Measurements from ENCODE around the gene EFNA1. TPM values are rescaled to one million over a fixed set of nuclear protein-coding genes. Genes with fewer than 3 reads are reported as not detected.

Gene EFNA1
- total and polyA plus RNA-seq, 3 experiments from 2014 or later: 0.16 to 1.3 (median 0.31) TPM

GRCh38 chr1:155134880-155135414 is 7.3 kb downstream of the EFNA1 start:
- no peaks in the 10 kb centered on the region for H3K36me3 ChIP-seq (ENCODE audit: insufficient read depth, low read length)
- Mint-ChIP-seq H3K9me3 (no peaks in the 10 kb centered on the region), H3K36me3 (peaks cover 0 to 17% (median 1%) of the 10 kb centered on the region in 3 donors), H3K4me3 (peak overlapping the region; percentile 94 to 100 (median 97)), H3K27me3 (peaks cover 5 to 7% of the 10 kb centered on the region in 2 donors), H3K27ac (peak overlapping the region; percentile 94 to 100 (median 99)), H3K4me1 (peaks cover 36 to 47% (median 46%) of the 10 kb centered on the region in 3 donors)
- CTCF ChIA-PET: interaction anchor here (0.6 to 1.7 kb wide), 10 partner anchors 10 to 84 kb away, joined by 3 to 11 read pairs (median 4); partner anchors contain the start of genes ADAM15 and KRTCAP2
- peak overlapping the region; percentile 99 for H3K4me3 ChIP-seq (ENCODE audit: low read length)
- no peaks in the 10 kb centered on the region for H3K9me3 ChIP-seq (ENCODE audit: low read length)
- H3K4me1 ChIP-seq (ENCODE audit: insufficient read depth, low read length): peaks cover 23% of the 10 kb centered on the region
- H3K27me3 ChIP-seq (ENCODE audit: insufficient read depth, low read length, poor library complexity, severe bottlenecking): no peaks in the 10 kb centered on the region
- POLR2A ChIA-PET: interaction anchor here (1.4 kb wide), 1 partner anchor 50 kb away, joined by 3 read pairs; no protein-coding TSS in a partner anchor
- peak in 1 of 5 donors; percentile 25 for DNase-seq
- peak overlapping the region; percentile 93 for H3K27ac ChIP-seq (ENCODE audit: low read depth, low read length)

- Histone ChIP-seq H3K9me3 (ENCODE audit: low read length) (no peaks in the 10 kb centered on the region), H3K27ac (ENCODE audit: low read depth, low read length) (peak within 1 kb of the TSS; percentile 93), H3K27me3 (ENCODE audit: insufficient read depth, low read length, poor library complexity, severe bottlenecking) (no peaks in the 10 kb centered on the region), H3K4me3 (ENCODE audit: low read length) (peak within 1 kb of the TSS; percentile 99), H3K36me3 (ENCODE audit: insufficient read depth, low read length) (no peaks in the 10 kb centered on the region), H3K4me1 (ENCODE audit: insufficient read depth, low read length) (peaks cover 23% of the 10 kb centered on the region)
- CTCF ChIA-PET: interaction anchor here (0.6 to 1.7 kb wide), 11 partner anchors 9 to 551 kb away, joined by 3 to 11 read pairs (median 3); partner anchors contain the start of gene KRTCAP2
- Mint-ChIP-seq H3K9me3 (no peaks in the 10 kb centered on the region), H3K36me3 (peaks cover 0 to 21% (median 1%) of the 10 kb centered on the region in 3 donors), H3K4me3 (peak within 1 kb of the TSS; percentile 94 to 100 (median 97)), H3K27me3 (peaks cover 5 to 6% of the 10 kb centered on the region in 2 donors), H3K27ac (peak within 1 kb of the TSS; percentile 94 to 100 (median 99)), H3K4me1 (peaks cover 39 to 52% (median 52%) of the 10 kb centered on the region in 3 donors)
- DNase-seq: peak; percentile 90 to 93 (median 91)
- POLR2A ChIA-PET: interaction anchor here (0.6 kb wide), 1 partner anchor 158 kb away, joined by 3 read pairs; no protein-coding TSS in a partner anchor
Observed at GRCh38 chr1:155135415-155136028, 7.8 kb downstream of the EFNA1 start, which contains the start of gene SLC50A1. SLC50A1 (plus strand) TSS chr1:155135852; CDS start chr1:155135912, 60 bp downstream.

GRCh38 chr1:155136748-155137147 is 9.1 kb downstream of the EFNA1 start:
- CTCF ChIA-PET: interaction anchor here (0.6 to 1.8 kb wide), 5 partner anchors 36 to 57 kb away, joined by 3 to 6 read pairs (median 3); partner anchors contain the start of gene KRTCAP2
- H3K27me3 ChIP-seq (ENCODE audit: insufficient read depth, low read length, poor library complexity, severe bottlenecking): no peaks in the 10 kb centered on the region
- H3K27ac Mint-ChIP-seq: peak overlapping the region; percentile 94 to 100 (median 99)

GRCh38 chr1:155137154-155137949 is 9.7 kb downstream of the EFNA1 start:
- H3K27ac ChIP-seq (ENCODE audit: low read depth, low read length): peak overlapping the region; percentile 93
- peaks cover 25% of the 10 kb centered on the region for H3K4me1 ChIP-seq (ENCODE audit: insufficient read depth, low read length)
- ChIA-PET CTCF (interaction anchor here (1.4 to 1.8 kb wide), 2 partner anchors 36 to 47 kb away, joined by 4 to 6 read pairs; partner anchors contain the start of gene KRTCAP2), POLR2A (no interaction called here)
- H3K4me3 ChIP-seq (ENCODE audit: low read length): peak overlapping the region; percentile 44
- DNase-seq: no peak
- Mint-ChIP-seq H3K9me3 (no peaks in the 10 kb centered on the region), H3K27ac (peak overlapping the region; percentile 94 to 100 (median 99)), H3K4me3 (peak overlapping the region; percentile 94 to 100 (median 98)), H3K36me3 (peaks cover 0 to 21% (median 3%) of the 10 kb centered on the region in 3 donors), H3K4me1 (peaks cover 41 to 54% (median 54%) of the 10 kb centered on the region in 3 donors), H3K27me3 (peaks cover 0 to 5% of the 10 kb centered on the region in 2 donors)
- H3K9me3 ChIP-seq (ENCODE audit: low read length): no peaks in the 10 kb centered on the region
- no peaks in the 10 kb centered on the region for H3K27me3 ChIP-seq (ENCODE audit: insufficient read depth, low read length, poor library complexity, severe bottlenecking)
- no peaks in the 10 kb centered on the region for H3K36me3 ChIP-seq (ENCODE audit: insufficient read depth, low read length)

More at GRCh38 chr1:155136748-155137147, 9.1 kb downstream of the EFNA1 start:
- H3K36me3 Mint-ChIP-seq: peaks cover 0 to 21% (median 1%) of the 10 kb centered on the region in 3 donors
- POLR2A ChIA-PET: interaction anchor here (0.9 kb wide), 1 partner anchor 36 kb away, joined by 5 read pairs; the partner anchor contains the start of gene KRTCAP2
- DNase-seq: peak in 1 of 5 donors; percentile 37
- H3K9me3 ChIP-seq (ENCODE audit: low read length): no peaks in the 10 kb centered on the region
- peak overlapping the region; percentile 44 for H3K4me3 ChIP-seq (ENCODE audit: low read length)
- H3K4me1 ChIP-seq (ENCODE audit: insufficient read depth, low read length): peaks cover 25% of the 10 kb centered on the region
- H3K4me1 Mint-ChIP-seq: peaks cover 41 to 54% (median 54%) of the 10 kb centered on the region in 3 donors
- peak overlapping the region; percentile 94 to 100 (median 97) for H3K4me3 Mint-ChIP-seq
- peak overlapping the region; percentile 93 for H3K27ac ChIP-seq (ENCODE audit: low read depth, low read length)
- H3K27me3 Mint-ChIP-seq: peaks cover 0 to 3% of the 10 kb centered on the region in 2 donors
- no peaks in the 10 kb centered on the region for H3K9me3 Mint-ChIP-seq
- H3K36me3 ChIP-seq (ENCODE audit: insufficient read depth, low read length): no peaks in the 10 kb centered on the region

- DNase-seq: peak; percentile 77 to 90 (median 81)
- no peaks in the 10 kb centered on the region for H3K36me3 ChIP-seq (ENCODE audit: insufficient read depth, low read length)
- H3K9me3 ChIP-seq (ENCODE audit: low read length): no peaks in the 10 kb centered on the region
- peaks cover 0 to 20% (median 3%) of the 10 kb centered on the region in 3 donors for H3K36me3 Mint-ChIP-seq
- H3K27me3 Mint-ChIP-seq: peaks cover 6 to 7% of the 10 kb centered on the region in 2 donors
- no peaks in the 10 kb centered on the region for H3K27me3 ChIP-seq (ENCODE audit: insufficient read depth, low read length, poor library complexity, severe bottlenecking)
- H3K4me3 ChIP-seq (ENCODE audit: low read length): peak within 1 kb of the TSS; percentile 90
- H3K27ac Mint-ChIP-seq: peak within 1 kb of the TSS; percentile 82 to 98 (median 94)
- peaks cover 21% of the 10 kb centered on the region for H3K4me1 ChIP-seq (ENCODE audit: insufficient read depth, low read length)
- peaks cover 36 to 48% (median 47%) of the 10 kb centered on the region in 3 donors for H3K4me1 Mint-ChIP-seq
- CTCF ChIA-PET: interaction anchor here (1.4 to 1.5 kb wide), 4 partner anchors 8 to 55 kb away, joined by 3 to 5 read pairs (median 4); partner anchors contain the start of gene KRTCAP2
- peak within 1 kb of the TSS; percentile 82 for H3K27ac ChIP-seq (ENCODE audit: low read depth, low read length)
- no peaks in the 10 kb centered on the region for H3K9me3 Mint-ChIP-seq
- peak within 1 kb of the TSS; percentile 89 to 100 (median 98) for H3K4me3 Mint-ChIP-seq
- POLR2A ChIA-PET: no interaction called here
Observed at GRCh38 chr1:155139895-155140629, 12.4 kb downstream of the EFNA1 start, which contains the start of gene DPM3. DPM3 (minus strand) TSS chr1:155140531; CDS start chr1:155140240, 291 bp downstream.

GRCh38 chr1:155140630-155140953 is 12.9 kb downstream of the EFNA1 start:
- H3K9me3 Mint-ChIP-seq: no peaks in the 10 kb centered on the region
- H3K27me3 Mint-ChIP-seq: peaks cover 8 to 11% of the 10 kb centered on the region in 2 donors
- peak overlapping the region; percentile 82 to 98 (median 94) for H3K27ac Mint-ChIP-seq
- peaks cover 18% of the 10 kb centered on the region for H3K4me1 ChIP-seq (ENCODE audit: insufficient read depth, low read length)
- peaks cover 30 to 42% (median 41%) of the 10 kb centered on the region in 3 donors for H3K4me1 Mint-ChIP-seq
- peak overlapping the region; percentile 89 to 100 (median 98) for H3K4me3 Mint-ChIP-seq
- DNase-seq: no peak
- H3K36me3 ChIP-seq (ENCODE audit: insufficient read depth, low read length): no peaks in the 10 kb centered on the region
- no peak overlapping the region for H3K27ac ChIP-seq (ENCODE audit: low read depth, low read length)
- ChIA-PET POLR2A (no interaction called here), CTCF (interaction anchor here (1.4 to 1.5 kb wide), 4 partner anchors 9 to 56 kb away, joined by 3 to 5 read pairs (median 4); partner anchors contain the start of gene KRTCAP2)
- peak overlapping the region; percentile 90 for H3K4me3 ChIP-seq (ENCODE audit: low read length)
- H3K27me3 ChIP-seq (ENCODE audit: insufficient read depth, low read length, poor library complexity, severe bottlenecking): no peaks in the 10 kb centered on the region
- H3K9me3 ChIP-seq (ENCODE audit: low read length): no peaks in the 10 kb centered on the region
- peaks cover 0 to 15% (median 3%) of the 10 kb centered on the region in 3 donors for H3K36me3 Mint-ChIP-seq
